Tibial nerve (tissue), 4 donors: ENCODE data around the gene ANKRD44. TPM values are rescaled to one million over a fixed set of nuclear protein-coding genes. Genes with fewer than 3 reads are reported as not detected.
"Not testable (repeated sequence)": the region's sequence is repeated elsewhere in the genome, so short reads cannot be mapped to it uniquely, and the experiment has no call there.

Experiments used
- DNase-seq, 2 donors: peaks; one replicate each; pipeline ENCODE4 v3.0.0-alpha.2; 2019; ENCODE audit warnings: low spot score in 2 of 2
- H3K27ac ChIP-seq, 4 donors: fragments of 200-600 bp; sonication (generic) in 3 of 4; one replicate each; pipeline ENCODE4 v1.5.1; 2017 to 2019; ENCODE audit warnings: mild to moderate bottlenecking in 1 of 4
- H3K27me3 ChIP-seq, 2 donors: fragments of 200-600 bp; sonication (generic) in 1 of 2; one replicate each; pipeline versions ENCODE4 v1.5.1 to v1.6.0; 2017 to 2019
- H3K36me3 ChIP-seq, 3 donors: fragments of 200-600 bp; sonication (generic); one replicate each; pipeline ENCODE4 v1.5.1; 2018 to 2019
- H3K4me1 ChIP-seq, 4 donors: fragments of 200-600 bp; sonication (generic) in 3 of 4; one replicate each; pipeline ENCODE4 v1.5.1; 2017 to 2019
- H3K4me3 ChIP-seq, 4 donors: fragments of 200-600 bp; sonication (generic) in 3 of 4; one replicate each; pipeline ENCODE4 v1.5.1; 2017 to 2019; ENCODE audit warnings: mild to moderate bottlenecking in 1 of 4, moderate library complexity in 1 of 4
- H3K9me3 ChIP-seq, 4 donors: fragments of 200-600 bp; sonication (generic) in 3 of 4; one replicate each; pipeline ENCODE4 v1.5.1; 2017 to 2019
- EP300 ChIP-seq, 2 donors: sonication (generic); formaldehyde crosslinking; IDR thresholded peaks; one replicate each; pipeline ENCODE4 v1.6.1; 2017; ENCODE audit warnings: antibody characterized with exemption in 2 of 2, mild to moderate bottlenecking in 1 of 2
- POLR2A ChIP-seq, 2 donors: fragments of 450-650 bp; IDR thresholded peaks; one replicate each; pipeline ENCODE4 v1.6.1; 2017; ENCODE audit warnings: antibody characterized with exemption in 2 of 2, mild to moderate bottlenecking in 2 of 2, moderate library complexity in 2 of 2
- WGBS, 2 donors: methylation state at CpG; one replicate each; pipeline ENCODE4 v1.1.5; 2018; 5-methylcytosine and 5-hydroxymethylcytosine counted together
- total RNA-seq, 4 donors: library from RNA; depleted of rRNA; stranded (reverse); fragments of >200 nt; gene quantifications; one replicate each; pipeline ENCODE4 v1.1.0, GENCODE V29; 2016
- TF ChIP-seq, protein P1 (sequence below), 5 experiments: fragments of 200-600 bp in 3 of 5; fragments of 450-650 bp in 2 of 5; sonication (generic) in 3 of 5; IDR thresholded peaks; one replicate each; pipeline ENCODE4 v1.5.1; 2016 to 2019; ENCODE audit warnings: antibody characterized with exemption in 5 of 5, mild to moderate bottlenecking in 3 of 5, moderate library complexity in 2 of 5

ANKRD44 gene
- total RNA-seq, 4 donors from 2014 or later, result 28.5 to 48.9 (median 41.5) TPM

DNA sequence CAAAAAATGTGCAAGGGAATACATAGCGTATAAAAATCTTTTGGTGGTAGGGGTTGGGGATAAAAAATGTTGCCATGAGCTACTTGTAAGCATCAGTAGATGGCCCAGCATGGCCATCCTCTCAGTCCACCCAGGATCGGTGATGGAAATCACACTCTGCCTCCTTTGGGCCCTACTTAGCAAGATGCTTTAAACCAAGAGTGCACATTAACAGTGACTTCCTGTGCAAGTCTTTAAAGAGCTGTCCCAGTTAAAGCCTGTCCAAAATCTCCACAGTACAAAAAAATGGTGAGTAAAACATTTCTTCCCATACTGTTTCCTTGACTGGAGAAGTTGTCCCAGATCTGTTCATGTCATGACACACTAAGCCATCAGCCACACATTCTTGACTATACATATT is 18.0 kb downstream of the ANKRD44 start:
- H3K4me1 ChIP-seq, result peaks cover 0 to 41% (median 21%) of the 10 kb centered on the region in 4 donors
- TF ChIP-seq, protein P1, sequence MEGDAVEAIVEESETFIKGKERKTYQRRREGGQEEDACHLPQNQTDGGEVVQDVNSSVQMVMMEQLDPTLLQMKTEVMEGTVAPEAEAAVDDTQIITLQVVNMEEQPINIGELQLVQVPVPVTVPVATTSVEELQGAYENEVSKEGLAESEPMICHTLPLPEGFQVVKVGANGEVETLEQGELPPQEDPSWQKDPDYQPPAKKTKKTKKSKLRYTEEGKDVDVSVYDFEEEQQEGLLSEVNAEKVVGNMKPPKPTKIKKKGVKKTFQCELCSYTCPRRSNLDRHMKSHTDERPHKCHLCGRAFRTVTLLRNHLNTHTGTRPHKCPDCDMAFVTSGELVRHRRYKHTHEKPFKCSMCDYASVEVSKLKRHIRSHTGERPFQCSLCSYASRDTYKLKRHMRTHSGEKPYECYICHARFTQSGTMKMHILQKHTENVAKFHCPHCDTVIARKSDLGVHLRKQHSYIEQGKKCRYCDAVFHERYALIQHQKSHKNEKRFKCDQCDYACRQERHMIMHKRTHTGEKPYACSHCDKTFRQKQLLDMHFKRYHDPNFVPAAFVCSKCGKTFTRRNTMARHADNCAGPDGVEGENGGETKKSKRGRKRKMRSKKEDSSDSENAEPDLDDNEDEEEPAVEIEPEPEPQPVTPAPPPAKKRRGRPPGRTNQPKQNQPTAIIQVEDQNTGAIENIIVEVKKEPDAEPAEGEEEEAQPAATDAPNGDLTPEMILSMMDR (IDR thresholded peaks at IDR 0.05), result no peak
- no peak for TF ChIP-seq POLR2A (IDR thresholded peaks at IDR 0.05)
- TF ChIP-seq EP300 (IDR thresholded peaks at IDR 0.05), result no peak
- no peaks in the 10 kb centered on the region for H3K36me3 ChIP-seq
- 92 to 94% methylated on average over 2 of the region's 2 CpGs for WGBS, 2 donors
- no peak overlapping the region for H3K4me3 ChIP-seq
- peak overlapping the region in 3 of 4 donors; percentile 51 to 87 (median 82) for H3K27ac ChIP-seq
- H3K9me3 ChIP-seq, result no peaks in the 10 kb centered on the region
- no peak for DNase-seq
- no peaks in the 10 kb centered on the region for H3K27me3 ChIP-seq

DNA sequence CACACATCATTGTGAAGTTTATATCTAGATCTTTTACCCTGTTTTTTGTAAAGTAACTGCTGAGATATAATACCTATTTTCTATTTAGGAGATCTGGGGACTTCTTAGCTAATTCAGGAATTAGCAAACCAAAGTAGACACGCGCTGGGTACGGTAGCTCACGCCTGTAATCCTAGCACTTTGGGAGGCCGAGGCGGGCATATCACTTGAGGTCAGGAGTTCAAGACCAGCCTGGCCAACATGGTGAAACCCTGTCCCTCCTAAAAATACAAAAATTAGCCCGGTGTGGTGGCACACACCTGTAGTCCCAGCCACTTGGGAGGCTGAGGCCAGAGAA is 23.0 kb downstream of the ANKRD44 start:
- DNase-seq, H3K36me3 ChIP-seq, H3K9me3 ChIP-seq, H3K27me3 ChIP-seq, H3K4me3 ChIP-seq: not testable (repeated sequence)
- H3K4me1 ChIP-seq, result peaks cover 0 to 31% (median 14%) of the 10 kb centered on the region in 4 donors
- 93 to 95% methylated on average over 7 of the region's 7 CpGs for WGBS, 2 donors
- peak overlapping the region in 3 of 4 donors; percentile 66 to 71 (median 69) for H3K27ac ChIP-seq

DNA sequence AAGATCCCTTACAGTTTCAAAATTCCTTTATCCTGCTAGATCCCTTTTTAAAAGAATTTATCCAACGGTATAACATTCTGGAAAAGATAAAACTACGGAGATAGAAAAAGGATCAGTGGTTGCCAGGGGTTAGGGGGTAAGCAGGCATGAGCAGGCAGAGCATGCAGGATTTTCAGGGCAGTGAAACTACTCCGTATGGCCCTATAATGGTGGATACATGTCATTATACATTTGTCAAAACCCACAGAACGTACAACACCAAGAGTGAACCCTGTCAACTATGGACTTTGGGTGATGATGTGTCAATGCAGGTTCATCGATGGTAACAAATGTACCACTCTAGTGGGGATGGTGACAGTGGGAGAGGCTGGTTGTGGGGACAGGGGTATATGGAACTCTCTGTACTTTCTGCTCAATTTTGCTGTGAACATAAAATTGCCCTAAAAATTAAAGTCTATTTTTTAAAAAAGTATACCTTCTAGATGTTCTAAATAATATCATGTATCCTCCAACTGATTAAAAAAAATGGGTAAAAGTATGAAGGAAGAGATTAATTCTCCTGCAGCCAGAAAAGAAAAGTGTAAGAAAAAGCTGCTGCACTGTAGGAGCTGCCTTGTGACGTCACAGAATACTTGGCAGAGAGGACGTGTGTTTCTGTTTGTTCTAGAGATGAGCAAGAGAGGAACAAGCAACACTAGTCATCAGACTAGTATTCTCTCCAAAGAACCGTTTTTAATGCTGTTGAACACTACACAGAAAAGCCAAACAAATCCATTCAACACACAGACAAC is 23.6 kb downstream of the ANKRD44 start:
- Histone ChIP-seq H3K27me3 (no peaks in the 10 kb centered on the region), H3K9me3 (no peaks in the 10 kb centered on the region), H3K36me3 (no peaks in the 10 kb centered on the region), H3K4me3 (no peak overlapping the region), H3K4me1 (peaks cover 0 to 30% (median 14%) of the 10 kb centered on the region in 4 donors), H3K27ac (peak overlapping the region in 3 of 4 donors; percentile 66 to 71 (median 69))
- TF ChIP-seq, protein P1 (IDR thresholded peaks at IDR 0.05), result no peak
- peak in 1 of 2 donors; percentile 41 for TF ChIP-seq EP300 (IDR thresholded peaks at IDR 0.05)
- peak; percentile 38 to 71 for DNase-seq
- 50 to 52% methylated on average over 8 of the region's 8 CpGs for WGBS, 2 donors

DNA sequence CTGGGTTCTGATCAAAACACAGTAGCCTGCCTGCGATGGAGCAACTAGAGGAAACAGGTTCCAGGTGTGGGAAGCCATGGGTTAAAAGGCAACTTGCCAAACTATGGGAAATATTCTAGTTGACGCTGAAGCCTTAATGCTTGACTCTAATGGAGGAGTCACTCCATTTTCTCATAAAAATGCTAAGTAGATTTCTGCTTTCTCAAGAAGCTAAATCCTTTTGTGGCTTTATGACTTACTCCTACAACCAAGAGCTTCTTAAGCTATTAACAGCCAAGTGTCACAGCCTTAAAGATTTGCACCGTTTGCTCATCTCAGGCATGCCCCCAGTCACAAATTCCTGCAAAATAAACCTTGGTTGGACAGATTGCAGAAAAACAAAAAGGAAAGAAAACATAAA is 25.2 kb downstream of the ANKRD44 start:
- no peak for TF ChIP-seq POLR2A (IDR thresholded peaks at IDR 0.05)
- 68 to 69% methylated on average over 3 of the region's 3 CpGs for WGBS, 2 donors
- Histone ChIP-seq H3K4me1 (peaks cover 0 to 43% (median 19%) of the 10 kb centered on the region in 4 donors), H3K27ac (peak overlapping the region in 1 of 4 donors; percentile 2), H3K4me3 (no peak overlapping the region), H3K9me3 (no peaks in the 10 kb centered on the region), H3K36me3 (no peaks in the 10 kb centered on the region), H3K27me3 (no peaks in the 10 kb centered on the region)
- no peak for DNase-seq

DNA sequence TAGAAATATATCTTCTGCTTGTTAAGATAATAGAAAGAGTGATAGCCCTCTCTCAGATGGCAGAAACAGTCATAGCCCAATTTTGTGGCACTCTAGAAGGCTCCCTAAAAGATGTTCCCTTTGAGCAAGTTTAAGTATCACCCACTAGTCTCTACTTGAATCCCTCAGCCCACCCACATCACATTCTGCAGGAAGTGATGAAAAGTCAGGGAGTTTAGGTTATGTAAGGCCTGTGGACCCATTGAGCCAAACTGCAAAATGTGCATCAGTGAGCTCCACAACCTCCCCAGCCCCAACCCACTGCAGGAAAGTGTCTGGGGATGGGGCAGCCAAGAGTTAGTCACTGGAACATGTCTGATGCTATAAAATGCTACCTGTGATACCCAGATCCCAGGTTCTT is 25.6 kb downstream of the ANKRD44 start:
- no peak overlapping the region for H3K4me3 ChIP-seq
- H3K4me1 ChIP-seq, result peaks cover 0 to 47% (median 21%) of the 10 kb centered on the region in 4 donors
- no peak for DNase-seq
- TF ChIP-seq, protein P1 (IDR thresholded peaks at IDR 0.05), result no peak
- TF ChIP-seq EP300 (IDR thresholded peaks at IDR 0.05), result no peak
- no peak for TF ChIP-seq POLR2A (IDR thresholded peaks at IDR 0.05)
- no peaks in the 10 kb centered on the region for H3K36me3 ChIP-seq
- no peaks in the 10 kb centered on the region for H3K9me3 ChIP-seq
- no peak overlapping the region for H3K27ac ChIP-seq
- H3K27me3 ChIP-seq, result no peaks in the 10 kb centered on the region

DNA sequence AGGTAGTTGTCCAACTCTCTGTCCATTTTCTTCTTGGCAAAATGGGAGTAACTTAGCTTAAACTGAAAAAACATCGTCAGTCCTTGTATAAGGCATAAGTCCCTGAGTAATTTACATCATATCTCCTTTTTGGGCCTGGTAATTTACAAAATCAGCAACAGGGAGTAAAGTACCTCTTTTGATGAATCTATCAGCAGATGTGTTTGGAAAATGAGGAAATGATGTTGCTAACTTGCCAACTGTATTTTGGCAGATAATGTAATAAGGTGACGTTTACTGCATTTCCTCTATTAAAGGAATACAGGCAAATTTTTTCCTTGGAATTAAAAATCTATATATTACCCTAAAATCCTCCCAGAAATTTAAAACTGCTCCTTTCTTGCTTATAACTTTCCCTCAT is 29.2 kb downstream of the ANKRD44 start:
- no peak for DNase-seq
- Histone ChIP-seq H3K4me3 (no peak overlapping the region), H3K4me1 (peaks cover 0 to 54% (median 19%) of the 10 kb centered on the region in 4 donors), H3K9me3 (no peaks in the 10 kb centered on the region), H3K27ac (no peak overlapping the region), H3K27me3 (no peaks in the 10 kb centered on the region), H3K36me3 (no peaks in the 10 kb centered on the region)
- TF ChIP-seq POLR2A (IDR thresholded peaks at IDR 0.05) (no peak), EP300 (IDR thresholded peaks at IDR 0.05) (no peak)
- TF ChIP-seq, protein P1 (IDR thresholded peaks at IDR 0.05), result no peak
- WGBS, 2 donors, result 58 to 71% methylated on average over 2 of the region's 2 CpGs
